ENCODE data around the gene SSH2.

SSH2 gene

DNA sequence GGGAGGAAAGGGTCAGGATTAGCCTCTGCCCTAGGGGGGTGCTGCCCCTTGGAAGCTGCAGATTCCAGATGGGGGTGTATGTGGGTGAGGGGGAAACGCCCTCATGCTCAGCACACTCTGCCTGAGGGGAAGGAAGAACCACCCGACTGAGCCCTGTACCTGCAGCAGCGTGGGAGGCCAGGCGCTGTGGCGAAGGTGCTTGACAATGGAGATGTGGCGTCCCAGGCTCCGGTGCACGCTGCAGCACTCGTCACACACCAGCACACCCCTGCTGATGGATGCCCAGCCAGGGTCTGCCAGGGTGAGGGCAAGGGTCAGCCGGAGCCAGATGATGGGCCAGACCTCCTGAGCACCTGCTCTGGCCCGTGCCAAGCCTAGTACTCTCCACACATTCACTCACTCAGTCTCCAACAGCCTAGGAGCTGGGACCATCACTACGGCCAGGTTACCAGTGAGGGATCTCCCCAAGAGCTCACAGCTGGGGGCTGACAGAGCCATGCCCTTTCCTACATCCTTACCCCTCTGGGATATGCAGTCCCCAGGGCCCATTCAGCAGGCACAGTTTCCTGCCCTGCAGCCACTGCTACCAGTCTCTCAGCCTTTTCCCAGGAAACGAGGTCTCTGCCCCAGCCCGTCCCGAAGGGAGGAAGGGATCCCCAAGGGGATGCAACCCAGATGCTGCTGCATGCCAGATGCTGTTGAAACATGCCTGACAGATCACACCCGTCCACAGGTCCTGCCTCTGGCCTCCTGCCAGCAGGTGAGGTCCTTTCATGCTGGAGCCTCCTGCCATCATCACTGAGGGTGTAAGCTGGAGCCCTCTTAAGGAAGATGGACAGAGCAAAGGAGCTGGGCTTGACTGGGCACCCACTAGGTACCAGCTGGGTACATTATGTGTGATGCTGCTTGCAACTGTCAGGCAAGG, 346.4 kb downstream of the SSH2 start:
- DNase-seq = no peak

DNA sequence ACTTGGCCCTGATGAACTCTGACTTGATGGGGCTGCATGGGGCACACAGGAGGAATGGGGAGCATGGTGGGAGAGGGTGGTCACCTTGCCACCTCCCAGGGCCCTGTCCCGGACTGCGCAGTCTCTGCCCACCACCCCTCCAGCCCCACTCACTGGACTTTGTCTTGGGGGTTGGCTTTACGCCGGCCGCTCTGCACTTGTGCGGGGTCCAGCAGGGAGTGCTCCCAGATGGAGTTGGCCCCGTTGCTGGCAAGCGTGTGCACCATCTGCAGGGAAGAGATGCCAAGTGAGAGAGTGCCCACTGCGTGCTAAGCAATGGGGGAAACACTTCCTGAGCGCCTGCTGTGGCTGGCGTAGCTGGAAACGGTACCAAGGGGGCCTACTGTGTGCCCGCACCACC, 347.3 kb downstream of the SSH2 start:
- DNase-seq = no peak

DNA sequence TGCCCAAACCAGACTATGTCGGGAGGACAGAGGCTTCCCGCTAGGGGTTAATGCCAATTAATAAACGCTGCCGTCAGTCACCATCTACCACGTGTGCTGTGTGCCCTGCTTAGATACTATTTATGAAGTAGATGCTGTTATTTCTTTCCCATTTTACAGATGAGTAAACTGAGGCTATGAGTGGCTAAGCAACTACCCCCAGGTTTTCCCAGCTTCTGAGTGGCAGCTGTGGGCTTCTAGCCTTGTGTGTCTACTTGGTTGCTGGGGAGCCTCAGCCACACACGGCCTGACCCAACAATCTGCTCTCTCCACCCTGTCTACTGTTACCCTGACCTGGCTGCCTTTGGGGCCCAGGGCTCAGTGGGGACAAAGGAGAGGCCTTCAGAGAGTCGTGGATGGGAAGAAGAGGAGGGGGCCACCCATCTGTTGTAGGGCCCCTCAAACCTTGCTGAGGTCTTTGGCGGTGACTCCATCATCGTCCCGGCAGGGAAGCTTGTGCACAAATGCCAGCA, 347.7 kb downstream of the SSH2 start:
- no peak for DNase-seq

DNA sequence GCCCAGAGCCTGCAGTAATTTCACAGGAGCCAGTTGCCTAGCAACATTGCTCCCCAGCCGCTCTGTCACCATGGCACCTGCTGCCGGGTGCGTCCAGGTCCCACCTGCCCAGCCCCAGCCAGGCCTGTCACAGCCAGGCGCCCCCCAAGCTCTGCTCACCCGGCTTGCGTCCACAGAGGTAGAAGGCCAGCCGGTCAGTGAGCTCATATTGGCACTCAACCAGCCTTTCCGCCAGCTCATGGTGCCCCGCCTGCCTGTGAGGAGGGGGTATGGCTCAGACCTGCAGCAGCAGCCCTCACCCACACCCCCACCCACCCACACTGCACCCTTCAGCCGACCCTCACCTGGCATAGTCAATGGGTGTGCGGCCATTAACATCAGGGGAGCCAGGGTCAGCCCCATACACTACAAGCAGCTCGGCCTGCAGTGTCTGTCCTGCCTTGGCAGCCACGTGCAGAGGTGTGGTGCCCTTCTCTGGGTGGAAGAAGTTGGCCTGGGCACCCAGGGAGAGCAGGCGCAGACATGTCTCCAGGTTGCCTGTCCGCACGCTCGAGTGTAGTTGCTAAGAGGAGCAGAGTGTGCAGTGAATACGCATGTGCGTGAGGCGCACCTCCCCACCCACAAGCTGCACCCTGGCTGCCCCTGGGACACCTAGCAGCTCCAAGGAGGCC, 348.3 kb downstream of the SSH2 start:
- no peak for DNase-seq

DNA sequence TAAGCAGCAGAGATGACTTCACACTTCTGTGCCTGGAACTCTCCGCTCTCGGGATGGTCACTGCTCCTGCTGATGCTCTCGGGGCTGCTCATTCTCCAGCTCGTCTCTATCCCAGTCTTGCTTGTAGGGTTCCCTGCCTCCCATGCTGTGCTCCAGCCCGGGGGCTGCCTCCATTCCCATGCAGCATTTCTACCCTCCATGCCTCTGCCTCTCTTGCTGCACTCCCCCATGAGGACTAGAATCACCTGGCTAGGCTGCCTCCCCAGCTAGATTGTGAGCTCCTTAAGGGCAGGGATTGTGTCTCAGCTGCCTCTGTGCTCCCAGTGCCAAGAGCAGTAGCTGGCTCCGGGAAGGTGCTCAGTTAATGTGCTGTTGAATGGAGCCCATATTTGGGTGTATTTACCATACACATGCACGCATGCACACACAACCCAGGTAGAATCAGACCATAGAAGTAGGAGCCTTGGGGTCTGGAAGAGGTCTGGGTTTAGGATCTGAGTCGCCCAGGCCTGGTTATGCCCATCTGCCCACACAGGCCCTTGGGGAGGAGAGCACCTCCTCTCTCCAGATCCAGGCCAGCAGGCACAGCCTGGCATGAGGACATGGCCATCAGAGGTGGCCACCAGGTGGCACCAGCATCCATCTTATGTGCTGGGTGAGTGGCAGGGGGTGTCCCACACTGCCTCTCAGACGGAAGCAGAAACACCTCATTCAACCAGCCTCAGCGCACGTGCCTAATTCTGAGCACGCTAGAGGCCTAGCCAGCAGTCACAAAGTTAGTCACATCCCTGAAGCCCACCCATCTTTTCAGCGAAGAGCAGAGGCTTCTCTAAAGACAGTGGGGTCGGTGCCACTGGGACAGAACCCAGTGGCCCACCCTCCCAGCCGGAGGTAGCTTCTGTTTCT, 349.9 kb downstream of the SSH2 start:
- peak; percentile 92 for DNase-seq

DNA sequence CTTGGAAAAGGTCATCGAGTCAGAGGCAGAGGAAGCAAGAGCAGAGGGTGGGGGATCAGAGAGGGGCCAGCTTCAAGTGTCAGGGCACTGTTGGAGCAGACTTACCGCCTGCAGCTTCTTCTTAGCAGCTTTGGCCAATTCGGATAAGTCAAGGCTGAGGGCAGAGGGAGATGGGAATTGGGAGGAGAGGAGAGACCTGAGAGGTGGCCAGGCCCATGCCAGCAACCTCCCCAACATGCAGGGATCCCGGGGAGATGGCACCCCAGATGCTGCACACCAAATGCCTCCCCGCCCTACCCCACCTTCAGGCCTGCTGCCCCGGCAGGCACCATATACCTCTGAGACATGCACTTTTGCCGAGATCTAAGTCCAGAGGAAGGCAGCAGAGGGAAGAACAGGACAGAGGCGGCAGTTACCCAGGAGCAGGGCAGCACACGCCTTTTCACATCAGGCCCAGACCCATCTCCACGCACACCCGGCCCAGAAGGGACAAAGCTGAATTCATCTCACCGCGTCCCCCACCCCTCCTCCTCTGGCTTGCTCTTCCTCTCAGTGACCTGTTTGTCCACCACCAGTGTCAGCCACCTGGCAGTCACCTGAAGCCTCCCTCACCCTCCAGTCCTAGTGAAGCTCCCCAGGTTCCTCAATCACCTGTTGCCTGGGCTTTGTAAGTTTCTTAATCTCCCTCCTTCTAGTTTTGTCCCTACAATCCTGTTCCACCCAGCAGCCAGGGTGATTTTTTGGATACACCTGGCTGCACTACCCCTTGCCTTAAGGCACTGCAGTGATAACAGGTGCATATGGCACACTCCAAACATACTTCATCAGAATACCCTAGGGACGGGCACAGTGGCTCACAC, 351.2 kb downstream of the SSH2 start:
- DNase-seq = no peak

DNA sequence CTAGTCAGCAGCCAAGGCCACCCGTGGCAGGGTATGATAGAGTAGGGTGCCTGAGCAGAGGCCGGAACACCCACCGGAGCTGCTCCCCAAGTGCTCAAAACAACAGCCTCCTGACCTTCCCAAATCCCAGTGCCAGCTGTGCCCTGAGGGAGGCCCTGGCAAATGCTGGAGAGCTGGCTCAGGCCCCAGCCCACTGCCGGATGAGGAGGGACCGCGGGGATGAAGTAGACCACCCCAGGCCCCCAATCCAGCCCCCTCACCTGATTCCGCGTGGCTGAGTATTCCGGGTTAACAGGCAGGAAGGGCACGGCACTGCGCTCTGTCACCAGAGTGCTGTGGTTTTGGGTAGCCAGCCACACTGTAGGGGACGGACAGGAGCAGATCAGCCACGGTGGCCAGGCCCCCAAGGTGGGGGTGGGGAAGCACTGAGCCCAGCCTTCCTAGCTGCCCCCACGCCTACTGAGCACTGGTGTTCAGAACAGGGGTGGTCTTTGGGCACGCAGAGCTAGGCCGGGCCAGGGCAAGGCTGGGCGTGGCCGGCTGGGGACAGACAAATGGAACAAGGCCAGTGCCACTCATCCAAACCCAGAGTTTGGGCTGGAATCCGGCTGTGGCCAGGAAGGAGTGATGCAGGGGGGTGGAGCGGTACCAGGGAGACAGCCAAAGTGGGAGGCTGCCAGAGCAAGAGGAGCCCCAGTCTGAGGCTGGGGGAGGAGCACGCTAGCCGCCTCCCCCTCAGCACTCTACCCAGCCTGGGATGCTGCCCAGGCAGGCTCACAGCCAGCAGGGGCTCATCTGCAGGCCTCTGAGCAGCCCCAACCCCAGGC, 352.4 kb downstream of the SSH2 start:
- no peak for DNase-seq

DNA sequence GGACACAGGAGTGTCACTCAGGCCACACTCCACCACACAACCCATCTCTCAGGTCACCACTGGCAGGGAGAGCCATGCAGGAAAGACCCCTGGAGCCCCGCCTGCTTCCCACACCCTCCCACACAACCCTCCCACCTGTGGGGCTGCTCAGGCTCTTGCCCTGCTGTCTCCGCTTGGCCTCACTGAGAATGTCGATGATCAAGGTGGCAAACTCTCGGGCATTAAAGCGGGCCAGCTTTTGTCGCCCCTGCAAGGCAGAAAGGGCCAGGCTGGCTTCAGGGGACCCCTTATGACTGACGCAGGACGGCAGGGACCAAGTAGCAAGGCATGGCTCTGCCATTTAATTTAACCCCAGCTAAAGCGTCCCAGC, 353.0 kb downstream of the SSH2 start:
- DNase-seq = no peak

DNA sequence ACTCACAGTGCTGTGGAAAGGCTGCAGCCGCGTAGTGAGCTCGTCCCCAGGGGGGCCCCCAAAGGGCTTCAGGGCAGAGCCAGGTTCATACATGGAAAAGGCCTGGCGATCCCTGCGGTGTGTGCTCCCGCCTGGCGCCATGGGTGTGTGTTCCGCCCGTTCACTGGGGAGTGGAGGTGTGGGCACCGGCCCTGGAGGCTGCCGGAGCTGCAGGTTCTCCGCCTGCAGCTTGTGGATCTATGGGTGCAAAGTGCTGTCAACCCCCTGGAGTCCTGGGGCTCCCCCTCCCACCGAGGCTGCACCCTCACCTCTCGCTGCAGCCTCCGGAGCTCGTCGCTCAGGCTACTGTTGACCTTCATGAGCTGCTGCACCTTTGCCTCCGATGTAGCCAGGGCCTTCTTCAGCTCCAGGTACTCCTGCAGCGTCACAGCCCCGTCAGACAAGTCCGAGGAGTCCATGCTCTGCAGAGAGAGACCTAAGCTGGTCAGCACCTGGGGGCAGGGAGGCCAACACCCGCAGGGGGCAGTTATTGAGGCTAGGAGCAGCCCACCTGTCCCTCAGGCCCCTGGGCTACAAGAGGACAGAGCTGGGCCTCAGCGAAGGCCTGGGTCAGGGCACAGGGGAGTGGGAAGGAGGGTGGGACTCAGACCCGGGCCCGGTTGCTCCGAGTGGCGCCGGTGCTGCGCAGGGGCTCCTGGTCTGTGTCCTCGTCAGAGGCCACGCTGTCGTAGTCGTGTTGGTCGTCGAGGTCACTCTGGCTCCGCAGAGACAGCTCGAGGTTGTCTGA, 353.6 kb downstream of the SSH2 start:
- no peak for DNase-seq

Measured in CD4-positive, alpha-beta T cell treated with Interleukin-10 for 1 hour (primary cell).